Keratinocyte (primary cell): ENCODE data around the gene MRPL48. TPM values are rescaled to one million over a fixed set of nuclear protein-coding genes. Genes with fewer than 3 reads are reported as not detected.

Source experiments
- DNase-seq: peaks from one replicate; pipeline ENCODE4 v3.0.0-alpha.2; 2011; ENCODE audit warnings: low read depth, missing footprints, low spot score
- FAIRE-seq: peaks from 2 replicates; lab custom pipeline; 2011; peaks lifted over from hg19 to GRCh38; lab: Jason Lieb, UNC
- H2AFZ ChIP-seq: 2 replicates; pipeline ENCODE4 v1.6.0; 2012; ENCODE audit warnings: low read length, control low read depth, inconsistent platforms; ENCODE audit not compliant: control insufficient read depth
- H3K27ac ChIP-seq: 2 replicates; pipeline ENCODE4 v1.5.1; 2011; ENCODE audit warnings: low read length; ENCODE audit not compliant: control insufficient read depth, insufficient read depth
- H3K27me3 ChIP-seq: 3 replicates; pipeline ENCODE4 v1.6.0; 2011; ENCODE audit warnings: low read length; ENCODE audit not compliant: control insufficient read depth, insufficient read depth; ENCODE audit errors: extremely low read depth
- H3K36me3 ChIP-seq, 2 experiments: 2 replicates in 1 of 2; 3 replicates in 1 of 2; pipeline ENCODE4 v1.5.1; 2011; ENCODE audit warnings: low read length in 2 of 2, mild to moderate bottlenecking in 1 of 2; ENCODE audit not compliant: control insufficient read depth in 2 of 2, insufficient read depth in 2 of 2; ENCODE audit errors: extremely low read depth in 1 of 2
- H3K4me1 ChIP-seq: 3 replicates; pipeline ENCODE4 v1.5.1; 2011; ENCODE audit warnings: low read length; ENCODE audit not compliant: control insufficient read depth, insufficient read depth; ENCODE audit errors: extremely low read depth
- H3K4me2 ChIP-seq: 3 replicates; pipeline ENCODE4 v1.6.0; 2011; ENCODE audit warnings: low read depth, low read length; ENCODE audit not compliant: control insufficient read depth, insufficient read depth; ENCODE audit errors: extremely low read depth
- H3K4me3 ChIP-seq, 3 experiments: fragments of 200-600 bp in 1 of 3; sonication (generic) in 1 of 3; 2 replicates in 2 of 3; 3 replicates in 1 of 3; pipeline ENCODE4 v1.5.1; 2011 to 2016; ENCODE audit warnings: low read length in 3 of 3, mild to moderate bottlenecking in 3 of 3, control low read depth in 2 of 3, inconsistent platforms in 1 of 3, low read depth in 1 of 3, mixed read lengths in 1 of 3, mixed run types in 1 of 3, moderate library complexity in 1 of 3; ENCODE audit not compliant: control insufficient read depth in 2 of 3, insufficient read depth in 2 of 3; ENCODE audit errors: extremely low read depth in 1 of 3
- H3K79me2 ChIP-seq: 2 replicates; pipeline ENCODE4 v1.6.0; 2012; ENCODE audit warnings: low read length; ENCODE audit not compliant: control insufficient read depth, insufficient read depth
- H3K9ac ChIP-seq: 3 replicates; pipeline ENCODE4 v1.6.0; 2011; ENCODE audit warnings: low read length; ENCODE audit not compliant: control insufficient read depth, insufficient read depth; ENCODE audit errors: extremely low read depth
- H3K9me1 ChIP-seq: 3 replicates; pipeline ENCODE4 v1.6.0; 2011; ENCODE audit warnings: low read length; ENCODE audit not compliant: control insufficient read depth, insufficient read depth; ENCODE audit errors: extremely low read depth
- H3K9me3 ChIP-seq: 2 replicates; pipeline ENCODE4 v1.5.1; 2012; ENCODE audit warnings: low read depth, low read length; ENCODE audit not compliant: control insufficient read depth
- H4K20me1 ChIP-seq: 3 replicates; pipeline ENCODE4 v1.6.0; 2011; ENCODE audit warnings: low read length; ENCODE audit not compliant: control insufficient read depth, insufficient read depth; ENCODE audit errors: extremely low read depth
- EZH2 ChIP-seq: IDR thresholded peaks from one replicate; pipeline ENCODE4 v1.6.1; 2012; ENCODE audit warnings: inconsistent platforms, mild to moderate bottlenecking, low read length, moderate library complexity
- dilution Hi-C: fragments of 300-500 bp; cut with MboI; formaldehyde crosslinking; loops from one replicate; pipeline ENCODE4 v1.7.0; 2020; ENCODE audit warnings: low sequenced_read_pairs; ENCODE audit not compliant: extremely low pct_ligation_motif_present
- polyA plus RNA-seq, 5 experiments: library from polyadenylated mRNA; depleted of rRNA in 3 of 5; stranded (reverse) in 3 of 5; stranded (forward) in 1 of 5; unstranded in 1 of 5; fragments of >200 nt; gene quantifications; 1 replicate in 1 of 5; 2 replicates in 3 of 5; 3 replicates in 1 of 5; pipeline versions ENCODE4 v1.2.1 to v1.2.3, GENCODE V29; 2011 to 2012; ENCODE audit warnings: missing spikeins in 2 of 5, low read depth in 1 of 5, low replicate concordance in 1 of 5
- TF ChIP-seq, protein P1 (sequence below), 3 experiments: IDR thresholded peaks in 1 of 3; conservative IDR thresholded peaks in 1 of 3; optimal IDR thresholded peaks in 1 of 3; 2 replicates in 2 of 3; 3 replicates in 1 of 3; pipeline versions ENCODE3 to v1.5.1; 2011; ENCODE audit warnings: low read length in 3 of 3, mild to moderate bottlenecking in 3 of 3, moderate library complexity in 2 of 3, control low read depth in 1 of 3, inconsistent platforms in 1 of 3; ENCODE audit not compliant: insufficient read depth in 2 of 3; ENCODE audit errors: extremely low read depth in 1 of 3

MRPL48 gene
- polyA plus RNA-seq, 1 donor (not counting 4 experiments of a cell fraction or from before 2014, with no cell fraction given): 72.2 TPM

DNA sequence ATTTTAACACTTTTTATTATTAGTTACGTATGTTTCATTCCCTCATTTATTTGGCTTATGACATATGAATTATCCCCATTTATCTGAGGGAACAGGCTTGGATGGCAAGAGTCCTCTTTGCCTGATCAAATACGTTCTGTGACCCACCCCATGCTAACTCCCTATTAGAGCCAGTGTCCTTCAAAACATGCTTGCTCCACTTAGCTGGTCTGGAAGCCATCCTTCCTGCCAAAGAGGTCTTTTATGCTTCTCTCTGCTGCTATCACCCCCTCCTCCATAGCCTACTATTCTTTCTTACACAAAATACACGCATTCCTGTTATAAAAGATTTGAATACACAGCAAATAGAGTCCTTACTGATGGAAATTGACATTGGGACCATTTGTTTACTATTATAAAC, 82.6 kb downstream of the MRPL48 start:
- Histone ChIP-seq H3K9me1 (no peaks in the 10 kb centered on the region), H2AFZ (no peak overlapping the region), H3K79me2 (peaks cover 16% of the 10 kb centered on the region), H4K20me1 (no peaks in the 10 kb centered on the region), H3K4me1 (peaks cover 14% of the 10 kb centered on the region), H3K27ac (no peak overlapping the region), H3K4me3 (no peak overlapping the region), H3K9me3 (no peaks in the 10 kb centered on the region), H3K36me3 (peaks cover 4 to 21% of the 10 kb centered on the region in 2 experiments), H3K4me2 (no peak overlapping the region), H3K9ac (no peak overlapping the region), H3K27me3 (no peaks in the 10 kb centered on the region)
- dilution Hi-C loops: no loop called here
- DNase-seq (no peak), FAIRE-seq (no peak)
- TF ChIP-seq EZH2: no peak
- TF ChIP-seq, protein P1, sequence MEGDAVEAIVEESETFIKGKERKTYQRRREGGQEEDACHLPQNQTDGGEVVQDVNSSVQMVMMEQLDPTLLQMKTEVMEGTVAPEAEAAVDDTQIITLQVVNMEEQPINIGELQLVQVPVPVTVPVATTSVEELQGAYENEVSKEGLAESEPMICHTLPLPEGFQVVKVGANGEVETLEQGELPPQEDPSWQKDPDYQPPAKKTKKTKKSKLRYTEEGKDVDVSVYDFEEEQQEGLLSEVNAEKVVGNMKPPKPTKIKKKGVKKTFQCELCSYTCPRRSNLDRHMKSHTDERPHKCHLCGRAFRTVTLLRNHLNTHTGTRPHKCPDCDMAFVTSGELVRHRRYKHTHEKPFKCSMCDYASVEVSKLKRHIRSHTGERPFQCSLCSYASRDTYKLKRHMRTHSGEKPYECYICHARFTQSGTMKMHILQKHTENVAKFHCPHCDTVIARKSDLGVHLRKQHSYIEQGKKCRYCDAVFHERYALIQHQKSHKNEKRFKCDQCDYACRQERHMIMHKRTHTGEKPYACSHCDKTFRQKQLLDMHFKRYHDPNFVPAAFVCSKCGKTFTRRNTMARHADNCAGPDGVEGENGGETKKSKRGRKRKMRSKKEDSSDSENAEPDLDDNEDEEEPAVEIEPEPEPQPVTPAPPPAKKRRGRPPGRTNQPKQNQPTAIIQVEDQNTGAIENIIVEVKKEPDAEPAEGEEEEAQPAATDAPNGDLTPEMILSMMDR (optimal IDR thresholded peaks at IDR 0.05 in 1 of 3, IDR thresholded peaks at IDR 0.05 in 1 of 3, conservative IDR thresholded peaks at IDR 0.05 in 1 of 3; ENCODE audit: extremely low read depth in 1 of 3, insufficient read depth in 2 of 3, low read length in 3 of 3): no peak

DNA sequence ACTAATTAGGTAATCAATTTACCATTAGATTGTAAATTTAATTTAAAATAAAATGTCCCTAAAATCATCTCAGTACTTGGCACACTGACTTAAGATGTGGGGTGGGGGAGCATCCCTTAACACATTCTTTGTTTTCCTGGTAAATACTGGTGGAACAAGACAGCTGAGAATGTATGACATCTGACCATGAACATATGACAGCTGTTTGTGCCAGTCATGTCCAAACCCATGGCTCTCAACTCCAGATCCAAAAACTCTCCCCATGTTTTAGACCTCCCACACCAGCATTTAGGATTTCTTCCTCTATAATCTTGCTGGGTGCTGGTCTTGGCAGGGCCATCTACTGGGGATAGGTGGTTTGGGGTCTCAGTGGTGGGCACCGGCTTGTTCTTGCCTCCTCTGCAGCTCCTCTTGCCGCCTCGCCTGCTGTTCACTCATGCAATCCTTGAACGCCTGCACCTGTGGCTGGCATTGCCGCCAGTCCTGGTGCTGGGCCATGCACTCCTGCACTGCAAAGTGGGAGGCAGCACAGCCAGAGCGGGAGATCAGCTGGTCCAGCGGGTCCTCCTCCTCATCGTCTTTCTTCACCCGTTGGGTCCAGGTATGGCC, 85.2 kb downstream of the MRPL48 start:
- dilution Hi-C loops: no loop called here
- Histone ChIP-seq H3K27ac (no peak overlapping the region), H3K9me1 (no peaks in the 10 kb centered on the region), H3K4me1 (peaks cover 14% of the 10 kb centered on the region), H3K4me3 (no peak overlapping the region), H3K9me3 (no peaks in the 10 kb centered on the region), H3K4me2 (no peak overlapping the region), H3K27me3 (no peaks in the 10 kb centered on the region), H3K36me3 (peaks cover 4 to 23% of the 10 kb centered on the region in 2 experiments), H3K9ac (no peak overlapping the region), H2AFZ (no peak overlapping the region), H4K20me1 (no peaks in the 10 kb centered on the region), H3K79me2 (peaks cover 34% of the 10 kb centered on the region)
- DNase-seq (no peak), FAIRE-seq (no peak)
- TF ChIP-seq EZH2: no peak
- TF ChIP-seq, protein P1 (optimal IDR thresholded peaks at IDR 0.05 in 1 of 3, IDR thresholded peaks at IDR 0.05 in 1 of 3, conservative IDR thresholded peaks at IDR 0.05 in 1 of 3; ENCODE audit: extremely low read depth in 1 of 3, insufficient read depth in 2 of 3, low read length in 3 of 3): no peak
